Body of pancreas (tissue), 4 donors: ENCODE results near the gene PACS2. TPM values are rescaled to one million over a fixed set of nuclear protein-coding genes. Genes with fewer than 3 reads are reported as not detected.
A peak's percentile ranks its signal among the peaks of the same experiment; 100 is the strongest.

Source experiments
- ATAC-seq: fragments of 150-250 bp; one replicate; pipeline ENCODE4 v1.9.1; 2016
- DNase-seq, 4 donors: peaks; one replicate each; pipeline ENCODE4 v3.0.0-alpha.2; 2019
- H3K27ac ChIP-seq, 4 donors: fragments of 200-600 bp; sonication (generic); 1 replicate in 3 of 4; 2 replicates in 1 of 4; pipeline versions ENCODE4 v1.5.1 to v1.6.1; 2016 to 2019; ENCODE audit warnings: mild to moderate bottlenecking in 1 of 4, mixed read lengths in 1 of 4, moderate library complexity in 1 of 4
- H3K27me3 ChIP-seq, 2 donors: fragments of 200-600 bp; sonication (generic); one replicate each; pipeline ENCODE4 v1.6.0; 2016; ENCODE audit warnings: mild to moderate bottlenecking in 1 of 2
- H3K36me3 ChIP-seq, 2 donors: fragments of 200-600 bp; sonication (generic); replicated peaks in 1 of 2; 2 replicates each; pipeline ENCODE4 v1.5.1; 2016; ENCODE audit warnings: low read depth in 2 of 2; ENCODE audit not compliant: insufficient read depth in 1 of 2
- H3K4me1 ChIP-seq: fragments of 200-600 bp; sonication (generic); one replicate; pipeline ENCODE4 v1.6.0; 2016
- H3K4me3 ChIP-seq, 2 donors: fragments of 200-600 bp; sonication (generic); 1 replicate in 1 of 2; 2 replicates in 1 of 2; pipeline ENCODE4 v1.5.1; 2016 to 2019
- H3K9me3 ChIP-seq, 3 donors: fragments of 200-600 bp; sonication (generic); 1 replicate in 2 of 3; 2 replicates in 1 of 3; pipeline ENCODE4 v1.5.1; 2016
- CTCF ChIP-seq, 7 experiments: fragments of 450-650 bp in 4 of 7; fragments of 200-600 bp in 3 of 7; sonication (generic) in 3 of 7; IDR thresholded peaks; one replicate each; pipeline ENCODE4 v1.5.1; 2016 to 2019; ENCODE audit warnings: antibody characterized with exemption in 7 of 7
- POLR2A ChIP-seq, 3 donors: fragments of 450-650 bp; IDR thresholded peaks; one replicate each; pipeline ENCODE4 v1.6.1; 2016; ENCODE audit warnings: antibody characterized with exemption in 3 of 3, mild to moderate bottlenecking in 2 of 3
- WGBS, 2 donors: methylation state at CpG; one replicate each; pipeline ENCODE4 v1.1.5; 2017; 5-methylcytosine and 5-hydroxymethylcytosine counted together
- intact Hi-C: fragments of 100-400 bp; cut with DNase I; formaldehyde crosslinking; loops from one replicate; pipeline ENCODE4 v1.15.1; 2023
- total RNA-seq, 2 donors: library from RNA; depleted of rRNA; stranded (reverse); fragments of >200 nt; gene quantifications; one replicate each; pipeline ENCODE4 v1.1.0, GENCODE V29; 2016

The PACS2 gene
- total RNA-seq, 2 donors from 2014 or later, result 56.6 to 102 TPM

DNA sequence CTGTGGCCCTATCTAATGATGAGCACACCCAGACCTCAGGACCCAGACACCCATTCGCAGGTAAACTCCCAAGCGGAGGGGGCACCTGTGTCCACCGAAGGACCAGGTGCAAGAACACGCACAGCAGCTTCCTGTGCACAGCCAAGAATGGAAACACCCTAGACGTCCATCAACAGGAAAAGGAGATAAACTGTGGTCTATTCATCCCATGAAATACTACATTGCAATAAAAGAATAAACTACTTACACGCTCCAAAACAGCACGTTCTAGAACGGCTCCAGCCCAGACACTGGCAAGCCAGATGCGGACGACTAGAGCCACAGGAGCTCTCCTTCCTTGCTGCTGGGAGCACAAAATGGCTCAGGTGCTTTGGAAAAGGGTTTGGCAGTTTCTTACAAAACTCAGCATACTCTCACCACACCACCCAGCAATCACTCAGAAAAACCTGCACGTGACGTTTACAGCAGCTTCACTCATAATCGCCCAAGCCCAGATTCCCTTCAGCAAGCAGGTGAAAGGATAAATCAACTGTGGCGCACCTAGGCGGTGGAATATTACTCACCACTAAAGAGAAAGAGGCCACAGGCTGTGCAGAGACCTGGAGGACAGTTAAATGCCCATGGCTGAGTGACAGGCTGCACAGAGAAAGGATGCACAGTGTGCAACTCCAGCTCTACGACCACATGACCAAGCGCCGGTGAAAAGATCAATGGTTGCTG is 34.7 kb upstream of the PACS2 start:
- 88 to 90% methylated on average over 18 of the region's 18 CpGs for WGBS, 2 donors
- DNase-seq (no peak), ATAC-seq (no peak)
- TF ChIP-seq CTCF (IDR thresholded peaks at IDR 0.05) (no peak), POLR2A (IDR thresholded peaks at IDR 0.05) (no peak)
- H3K27me3 ChIP-seq, result no peaks in the 10 kb centered on the region
- peaks cover 59% of the 10 kb centered on the region for H3K4me1 ChIP-seq
- peak overlapping the region in 1 of 4 donors; percentile 8 for H3K27ac ChIP-seq
- H3K9me3 ChIP-seq, result no peaks in the 10 kb centered on the region
- intact Hi-C loops, result loop anchor here (5.0 kb wide), 1 partner anchor 78 kb away; no protein-coding TSS in a partner anchor
- H3K4me3 ChIP-seq, result no peak overlapping the region
- H3K36me3 ChIP-seq, result no peaks in the 10 kb centered on the region

DNA sequence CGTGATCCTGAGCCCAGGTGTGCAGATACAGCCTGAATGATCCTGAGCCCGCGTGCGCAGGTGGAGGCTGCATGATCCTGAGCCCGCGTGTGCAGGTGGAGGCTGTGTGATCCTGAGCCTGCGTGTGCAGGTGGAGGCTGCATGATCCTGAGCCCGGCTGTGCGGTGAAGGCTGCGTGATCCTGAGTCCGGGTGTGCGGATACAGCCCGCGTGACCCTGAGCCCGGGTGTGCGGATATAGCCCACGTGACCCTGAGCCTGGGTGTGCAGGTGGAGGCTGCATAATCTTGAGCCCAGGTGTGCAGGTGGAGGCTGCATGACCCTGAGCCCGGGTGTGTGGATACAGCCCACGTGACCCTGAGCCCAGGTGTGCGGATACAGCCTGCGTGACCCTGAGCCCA is 34.0 kb upstream of the PACS2 start:
- no peak for TF ChIP-seq CTCF (IDR thresholded peaks at IDR 0.05)
- TF ChIP-seq POLR2A (IDR thresholded peaks at IDR 0.05), result no peak
- ATAC-seq (no peak), DNase-seq (peak in 2 of 4 donors; percentile 37 to 64)
- no peaks in the 10 kb centered on the region for H3K36me3 ChIP-seq
- no peaks in the 10 kb centered on the region for H3K9me3 ChIP-seq
- no peak overlapping the region for H3K4me3 ChIP-seq
- 75 to 88% methylated on average over 11 to 21 of the region's 21 CpGs for WGBS, 2 donors
- intact Hi-C loops, result loop anchor here (5.0 kb wide), 1 partner anchor 78 kb away; no protein-coding TSS in a partner anchor
- H3K27ac ChIP-seq, result peak overlapping the region in 3 of 4 donors; percentile 31 to 75 (median 70)
- H3K27me3 ChIP-seq, result no peaks in the 10 kb centered on the region
- peaks cover 59% of the 10 kb centered on the region for H3K4me1 ChIP-seq

DNA sequence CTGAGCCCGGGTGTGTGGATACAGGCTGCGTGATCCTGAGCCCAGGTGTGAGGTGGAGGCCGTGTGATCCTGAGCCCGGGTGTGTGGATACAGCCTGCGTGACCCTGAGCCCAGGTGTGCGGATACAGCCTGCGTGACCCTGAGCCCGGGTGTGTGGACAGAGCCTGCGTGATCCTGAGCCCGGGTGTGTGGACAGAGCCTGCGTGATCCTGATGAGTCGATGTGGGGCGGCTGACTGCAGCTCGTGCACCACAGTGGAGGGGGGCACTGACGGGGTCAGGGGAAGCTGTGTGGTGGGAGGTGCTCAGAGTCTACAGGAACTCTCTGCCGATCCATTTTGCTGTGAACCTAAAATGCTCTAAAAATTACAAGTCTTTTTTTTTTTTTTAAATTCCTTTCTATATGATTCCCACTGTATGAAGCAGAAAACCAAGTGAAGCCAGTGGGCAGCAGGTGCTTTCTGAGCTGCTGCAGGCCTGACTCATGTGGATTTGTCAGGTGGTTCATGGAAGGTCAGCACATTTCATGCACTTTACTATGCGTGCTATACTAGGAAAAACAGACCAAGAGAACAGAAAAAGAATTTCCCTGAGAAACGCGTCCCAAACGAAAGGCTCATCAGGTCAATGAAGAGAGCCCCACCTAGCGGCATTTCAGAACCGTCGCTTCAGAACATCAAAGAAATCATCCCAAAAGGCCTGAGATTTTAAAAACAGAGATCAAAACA is 33.0 kb upstream of the PACS2 start:
- no peak overlapping the region for H3K4me3 ChIP-seq
- no peaks in the 10 kb centered on the region for H3K36me3 ChIP-seq
- ATAC-seq (peak; percentile 74), DNase-seq (peak; percentile 50 to 74 (median 64))
- WGBS, 2 donors, result 27 to 35% methylated on average over 12 to 23 of the region's 23 CpGs
- peak overlapping the region; percentile 36 to 75 (median 67) for H3K27ac ChIP-seq
- TF ChIP-seq POLR2A (IDR thresholded peaks at IDR 0.05) (no peak), CTCF (IDR thresholded peaks at IDR 0.05) (peak; percentile 45 to 76 (median 70))
- H3K9me3 ChIP-seq, result no peaks in the 10 kb centered on the region
- H3K4me1 ChIP-seq, result peaks cover 56% of the 10 kb centered on the region
- H3K27me3 ChIP-seq, result no peaks in the 10 kb centered on the region
- intact Hi-C loops, result loop anchor here (5.0 kb wide), 1 partner anchor 79 kb away; no protein-coding TSS in a partner anchor

DNA sequence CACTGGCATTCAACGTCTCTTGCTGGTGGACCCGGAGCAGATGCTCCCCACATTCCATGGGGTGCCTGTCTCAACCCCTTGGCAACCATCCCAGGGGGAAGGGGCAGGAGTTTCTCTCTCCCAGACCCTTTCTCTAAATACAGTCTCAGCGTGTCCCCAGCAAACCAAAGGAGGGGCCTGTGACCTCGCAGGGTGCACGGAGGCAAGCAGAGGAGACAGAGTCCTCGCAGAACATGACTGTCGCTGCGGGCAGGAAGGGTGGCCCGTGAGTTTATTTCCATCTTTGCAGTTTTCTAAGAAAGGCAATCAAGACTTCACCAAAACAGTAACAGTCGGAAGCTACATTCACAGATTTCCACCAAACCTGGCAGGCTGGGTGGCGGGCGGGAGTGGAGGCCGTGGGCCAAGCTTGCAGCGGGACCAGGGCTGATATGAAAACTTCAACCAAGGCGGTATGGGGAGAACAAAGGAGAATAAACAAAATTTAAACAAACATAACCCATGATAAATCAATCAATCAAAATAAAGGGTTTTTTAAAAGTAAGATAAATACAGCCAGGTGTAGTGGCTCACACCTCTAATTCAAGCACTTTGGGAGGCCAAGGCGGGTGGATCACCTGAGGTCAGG is 32.3 kb upstream of the PACS2 start:
- intact Hi-C loops, result loop anchor here (5.0 kb wide), 1 partner anchor 80 kb away; no protein-coding TSS in a partner anchor
- no peak for TF ChIP-seq POLR2A (IDR thresholded peaks at IDR 0.05)
- no peak for TF ChIP-seq CTCF (IDR thresholded peaks at IDR 0.05)
- Histone ChIP-seq H3K4me1 (peaks cover 56% of the 10 kb centered on the region), H3K9me3 (no peaks in the 10 kb centered on the region), H3K27ac (peak overlapping the region; percentile 36 to 75 (median 67)), H3K27me3 (no peaks in the 10 kb centered on the region), H3K4me3 (no peak overlapping the region), H3K36me3 (no peaks in the 10 kb centered on the region)
- ATAC-seq (peak; percentile 86), DNase-seq (peak; percentile 63 to 81 (median 68))
- WGBS, 2 donors, result 21 to 31% methylated on average over 13 to 16 of the region's 16 CpGs
